Aorta (tissue), 5 donors: Measurements from ENCODE around the gene DIDO1. TPM values are rescaled to one million over a fixed set of nuclear protein-coding genes. Genes with fewer than 3 reads are reported as not detected.
A peak's percentile ranks its signal among the peaks of the same experiment; 100 is the strongest.

Source experiments
- ATAC-seq: fragments of 200-7000 bp; cut with Tn5 transposase; one replicate; pipeline ENCODE4 v1.9.1; 2022; ENCODE audit warnings: moderate library complexity; ENCODE audit not compliant: low FRiP score
- DNase-seq, 2 donors: peaks; one replicate each; pipeline ENCODE4 v3.0.0-alpha.2; 2020
- H3K27ac ChIP-seq, 2 donors: one replicate each; pipeline ENCODE4 v1.5.1; 2013; ENCODE audit warnings: low read length in 2 of 2, mild to moderate bottlenecking in 2 of 2, moderate library complexity in 2 of 2, control low read depth in 1 of 2, inconsistent platforms in 1 of 2, low read depth in 1 of 2
- H3K27me3 ChIP-seq, 2 donors: one replicate each; pipeline ENCODE4 v1.6.1; 2013; ENCODE audit warnings: control low read depth in 1 of 2, low read length in 1 of 2, mild to moderate bottlenecking in 1 of 2, moderate library complexity in 1 of 2; ENCODE audit not compliant: insufficient read depth in 2 of 2, control insufficient read depth in 1 of 2
- H3K36me3 ChIP-seq, 2 donors: one replicate each; pipeline ENCODE4 v1.6.1; 2013; ENCODE audit warnings: control low read depth in 1 of 2, low read length in 1 of 2, mild to moderate bottlenecking in 1 of 2; ENCODE audit not compliant: insufficient read depth in 2 of 2, control insufficient read depth in 1 of 2
- H3K4me1 ChIP-seq, 2 donors: one replicate each; pipeline ENCODE4 v1.6.1; 2013; ENCODE audit warnings: low read length in 2 of 2, control low read depth in 1 of 2, mild to moderate bottlenecking in 1 of 2, moderate library complexity in 1 of 2; ENCODE audit not compliant: insufficient read depth in 2 of 2, control insufficient read depth in 1 of 2
- H3K4me3 ChIP-seq, 2 donors: one replicate each; pipeline ENCODE4 v1.5.1; 2013; ENCODE audit warnings: low read length in 2 of 2, control low read depth in 1 of 2, mild to moderate bottlenecking in 1 of 2
- H3K9me3 ChIP-seq: one replicate; pipeline ENCODE4 v1.6.1; 2013; ENCODE audit warnings: mild to moderate bottlenecking, low read length; ENCODE audit not compliant: control insufficient read depth
- WGBS, 2 donors: extraction: QIAGEN DNeasy Blood & Tissue Kit; methylation state at CpG; one replicate each; pipeline ENCODE4 v1.1.7; 2013; 5-methylcytosine and 5-hydroxymethylcytosine counted together
- intact Hi-C, 2 donors: fragments of 100-400 bp; cut with DNase I; formaldehyde crosslinking; loops; one replicate each; pipeline versions ENCODE4 v1.14.2 to v1.15.0; 2022
- polyA plus RNA-seq, 2 donors: library from polyadenylated mRNA; stranded (reverse); fragments of 200-250 nt; gene quantifications; one replicate each; pipeline ENCODE4 v1.2.3, GENCODE V29; 2013
- total RNA-seq, 2 donors: library from RNA; stranded (reverse); fragmentation: NEBNext Ultra II Directional; extraction: Animal tissue kit (Norgen Biotek cat#: 25700); gene quantifications; one replicate each; pipeline ENCODE4 v1.2.1, GENCODE V29; 2021
- donor health status: healthy with polysubstance abuse.
- donor health status: Bipolar disorder and iron deficiency.
- donor health status: DM: no; HTN: no; CAD: no.
- donor health status: DM: no; HTN: no; CAD: no.
- donor health status: DM: yes; HTN: yes; CAD: no.

DIDO1 gene
- total and polyA plus RNA-seq, 4 donors: 8.1 to 64.2 (median 43.0) TPM

GRCh38 chr20:62906647-62907375 lies 19.5 kb downstream of the DIDO1 start:
- Histone ChIP-seq H3K4me1 (no peaks in the 10 kb centered on the region), H3K36me3 (peaks cover 0 to 28% of the 10 kb centered on the region in 2 donors), H3K27ac (no peak overlapping the region), H3K27me3 (no peaks in the 10 kb centered on the region), H3K9me3 (no peaks in the 10 kb centered on the region), H3K4me3 (no peak overlapping the region)
- intact Hi-C loops: no loop called here
- WGBS, 2 donors: 89 to 90% methylated on average over 31 of the region's 31 CpGs
- ATAC-seq (no peak), DNase-seq (peak in 1 of 2 donors; percentile 55)

GRCh38 chr20:62906209-62906608 lies 20.1 kb downstream of the DIDO1 start:
- WGBS, 2 donors: 90 to 91% methylated on average over 16 of the region's 16 CpGs
- Histone ChIP-seq H3K36me3 (peaks cover 0 to 28% of the 10 kb centered on the region in 2 donors), H3K27ac (no peak overlapping the region), H3K9me3 (no peaks in the 10 kb centered on the region), H3K4me1 (no peaks in the 10 kb centered on the region), H3K27me3 (no peaks in the 10 kb centered on the region), H3K4me3 (no peak overlapping the region)
- intact Hi-C loops: no loop called here
- DNase-seq (peak in 1 of 2 donors; percentile 55), ATAC-seq (no peak)

- intact Hi-C loops: no loop called here
- Histone ChIP-seq H3K4me3 (no peak overlapping the region), H3K4me1 (no peaks in the 10 kb centered on the region), H3K27ac (no peak overlapping the region), H3K9me3 (no peaks in the 10 kb centered on the region), H3K27me3 (no peaks in the 10 kb centered on the region), H3K36me3 (peaks cover 0 to 23% of the 10 kb centered on the region in 2 donors)
- WGBS, 2 donors: 89 to 90% methylated on average over 17 of the region's 17 CpGs
- ATAC-seq (no peak), DNase-seq (peak in 1 of 2 donors; percentile 55)
Observed at GRCh38 chr20:62905536-62906117, 20.7 kb downstream of the DIDO1 start.

GRCh38 chr20:62902926-62903615 lies 23.2 kb downstream of the DIDO1 start:
- Histone ChIP-seq H3K27me3 (no peaks in the 10 kb centered on the region), H3K4me1 (no peaks in the 10 kb centered on the region), H3K9me3 (no peaks in the 10 kb centered on the region), H3K36me3 (peaks cover 0 to 16% of the 10 kb centered on the region in 2 donors), H3K27ac (no peak overlapping the region), H3K4me3 (no peak overlapping the region)
- intact Hi-C loops: loop anchor here in 1 of 2 donors (5.0 kb wide), 1 partner anchor 34 kb away; the partner anchor contains the start of gene GID8
- 70 to 71% methylated on average over 7 of the region's 7 CpGs for WGBS, 2 donors
- ATAC-seq (no peak), DNase-seq (no peak)

GRCh38 chr20:62901891-62902290 lies 24.4 kb downstream of the DIDO1 start:
- intact Hi-C loops: loop anchor here in 1 of 2 donors (5.0 kb wide), 1 partner anchor 35 kb away; the partner anchor contains the start of gene GID8
- H3K9me3 ChIP-seq: no peaks in the 10 kb centered on the region
- no peak overlapping the region for H3K4me3 ChIP-seq
- H3K27ac ChIP-seq: no peak overlapping the region
- ATAC-seq (no peak), DNase-seq (peak in 1 of 2 donors; percentile 51)
- WGBS, 2 donors: 88 to 90% methylated on average over 11 of the region's 11 CpGs
- no peaks in the 10 kb centered on the region for H3K4me1 ChIP-seq
- peaks cover 0 to 12% of the 10 kb centered on the region in 2 donors for H3K36me3 ChIP-seq
- H3K27me3 ChIP-seq: no peaks in the 10 kb centered on the region

GRCh38 chr20:62900692-62901584 lies 25.4 kb downstream of the DIDO1 start:
- peak; percentile 11 for ATAC-seq

GRCh38 chr20:62900052-62900691 lies 26.1 kb downstream of the DIDO1 start:
- Histone ChIP-seq H3K27me3 (no peaks in the 10 kb centered on the region), H3K27ac (no peak overlapping the region), H3K9me3 (no peaks in the 10 kb centered on the region), H3K4me1 (no peaks in the 10 kb centered on the region), H3K4me3 (no peak overlapping the region), H3K36me3 (peaks cover 0 to 7% of the 10 kb centered on the region in 2 donors)
- peak; percentile 93 for ATAC-seq
- WGBS, 2 donors: 1 to 2% methylated on average over 11 of the region's 11 CpGs
- peak; percentile 80 to 87 for DNase-seq
- intact Hi-C loops: loop anchor here in 1 of 2 donors (5.0 kb wide), 1 partner anchor 37 kb away; the partner anchor contains the start of gene GID8

More at GRCh38 chr20:62900692-62901584, 25.4 kb downstream of the DIDO1 start:
- H3K36me3 ChIP-seq: peaks cover 0 to 9% of the 10 kb centered on the region in 2 donors
- H3K4me3 ChIP-seq: no peak overlapping the region
- 52% methylated on average over 20 of the region's 20 CpGs for WGBS, 2 donors
- no peaks in the 10 kb centered on the region for H3K27me3 ChIP-seq
- intact Hi-C loops: loop anchor here in 1 of 2 donors (5.0 kb wide), 1 partner anchor 36 kb away; the partner anchor contains the start of gene GID8
- no peak overlapping the region for H3K27ac ChIP-seq
- peak in 1 of 2 donors; percentile 52 for DNase-seq
- no peaks in the 10 kb centered on the region for H3K4me1 ChIP-seq
- H3K9me3 ChIP-seq: no peaks in the 10 kb centered on the region
